Tibial nerve (tissue), 4 donors: ENCODE measurements around the gene HOXB2.

Experiments
- EP300 ChIP-seq, 2 donors: sonication (generic); formaldehyde crosslinking; IDR thresholded peaks; one replicate each; pipeline ENCODE4 v1.6.1; 2017; ENCODE audit warnings: antibody characterized with exemption in 2 of 2, mild to moderate bottlenecking in 1 of 2
- POLR2A ChIP-seq, 2 donors: fragments of 450-650 bp; IDR thresholded peaks; one replicate each; pipeline ENCODE4 v1.6.1; 2017; ENCODE audit warnings: antibody characterized with exemption in 2 of 2, mild to moderate bottlenecking in 2 of 2, moderate library complexity in 2 of 2
- TF ChIP-seq, protein P1 (sequence below), 5 experiments: fragments of 200-600 bp in 3 of 5; fragments of 450-650 bp in 2 of 5; sonication (generic) in 3 of 5; IDR thresholded peaks; one replicate each; pipeline ENCODE4 v1.5.1; 2016 to 2019; ENCODE audit warnings: antibody characterized with exemption in 5 of 5, mild to moderate bottlenecking in 3 of 5, moderate library complexity in 2 of 5

DNA sequence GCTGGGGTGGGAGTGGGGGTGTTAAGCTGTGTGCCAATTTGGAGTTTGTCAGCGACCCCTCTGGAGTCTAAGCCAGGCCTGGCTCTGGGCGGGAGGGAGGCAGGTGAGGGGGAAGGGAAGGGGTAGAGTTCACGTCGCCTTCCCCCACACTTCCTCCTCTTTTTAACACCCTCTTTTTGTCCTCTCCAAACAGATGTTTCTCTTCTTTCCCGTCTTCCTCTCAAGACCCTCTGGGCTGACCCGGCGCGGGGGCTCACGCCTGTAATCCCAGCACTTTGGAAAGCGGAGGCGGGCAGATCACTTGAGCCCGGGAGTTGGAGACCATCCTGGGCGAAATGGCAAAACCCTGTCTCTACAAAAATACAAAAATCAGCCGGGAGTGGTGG, 17.4 kb downstream of the HOXB2 start:
- TF ChIP-seq EP300 (IDR thresholded peaks at IDR 0.05): no peak
- TF ChIP-seq, protein P1, sequence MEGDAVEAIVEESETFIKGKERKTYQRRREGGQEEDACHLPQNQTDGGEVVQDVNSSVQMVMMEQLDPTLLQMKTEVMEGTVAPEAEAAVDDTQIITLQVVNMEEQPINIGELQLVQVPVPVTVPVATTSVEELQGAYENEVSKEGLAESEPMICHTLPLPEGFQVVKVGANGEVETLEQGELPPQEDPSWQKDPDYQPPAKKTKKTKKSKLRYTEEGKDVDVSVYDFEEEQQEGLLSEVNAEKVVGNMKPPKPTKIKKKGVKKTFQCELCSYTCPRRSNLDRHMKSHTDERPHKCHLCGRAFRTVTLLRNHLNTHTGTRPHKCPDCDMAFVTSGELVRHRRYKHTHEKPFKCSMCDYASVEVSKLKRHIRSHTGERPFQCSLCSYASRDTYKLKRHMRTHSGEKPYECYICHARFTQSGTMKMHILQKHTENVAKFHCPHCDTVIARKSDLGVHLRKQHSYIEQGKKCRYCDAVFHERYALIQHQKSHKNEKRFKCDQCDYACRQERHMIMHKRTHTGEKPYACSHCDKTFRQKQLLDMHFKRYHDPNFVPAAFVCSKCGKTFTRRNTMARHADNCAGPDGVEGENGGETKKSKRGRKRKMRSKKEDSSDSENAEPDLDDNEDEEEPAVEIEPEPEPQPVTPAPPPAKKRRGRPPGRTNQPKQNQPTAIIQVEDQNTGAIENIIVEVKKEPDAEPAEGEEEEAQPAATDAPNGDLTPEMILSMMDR (IDR thresholded peaks at IDR 0.05): no peak
- TF ChIP-seq POLR2A (IDR thresholded peaks at IDR 0.05): no peak
